HepG2 (cell line): Measurements from ENCODE around the gene CD300LG. TPM values are rescaled to one million over a fixed set of nuclear protein-coding genes. Genes with fewer than 3 reads are reported as not detected.
A peak's percentile ranks its signal among the peaks of the same experiment; 100 is the strongest.

Experiments
- ATAC-seq: fragments of 200-7000 bp; cut with Tn5 transposase; 3 replicates; pipeline ENCODE4 v1.9.1; 2020; ENCODE audit warnings: mild to moderate bottlenecking, moderate library complexity
- BruUV-seq: library from RNA; stranded (reverse); fragments of 400-500 nt; replicated peaks from 2 replicates; lab custom pipeline; 2021; lab: Mats Ljungman, UMichigan
- CTCF ChIA-PET: fragments of 300-600 bp; formaldehyde crosslinking; extraction: SDS; loops from one replicate; lab custom pipeline; 2021; ENCODE audit warnings: low total read pairs, inconsistent platforms, low intra/inter-chr PET ratio; lab: Yijun Ruan, JAX
- POLR2A ChIA-PET: fragments of 350-600 bp; sonication (Branson Sonifier 250); formaldehyde crosslinking; loops from one replicate; lab custom pipeline; 2020; ENCODE audit warnings: antibody characterized with exemption, inconsistent platforms; lab: Yijun Ruan, JAX
- DNase-seq: peaks from one replicate; pipeline ENCODE4 v3.0.0-alpha.2; 2015; ENCODE audit warnings: low spot score
- FAIRE-seq: peaks from 3 replicates; lab custom pipeline; 2011; peaks lifted over from hg19 to GRCh38; lab: Jason Lieb, UNC
- H2AFZ ChIP-seq: one replicate; pipeline ENCODE4 v1.6.1; 2011; ENCODE audit warnings: low read length, inconsistent platforms
- H3K27ac ChIP-seq: fragments of 300-600 bp; 3 replicates; pipeline ENCODE4 v1.8.0; 2011; ENCODE audit warnings: mixed run types, mild to moderate bottlenecking, mixed read lengths, low read length, inconsistent platforms; ENCODE audit not compliant: insufficient read depth; ENCODE audit errors: extremely low read length
- H3K27me3 ChIP-seq, 2 experiments: fragments of 200-600 bp in 1 of 2; 2 replicates in 1 of 2; 3 replicates in 1 of 2; pipeline versions ENCODE4 v1.6.0 to v1.8.0; 2011; ENCODE audit warnings: low read length in 2 of 2, mild to moderate bottlenecking in 2 of 2, moderate library complexity in 2 of 2, inconsistent platforms in 1 of 2; ENCODE audit not compliant: insufficient read depth in 2 of 2, control insufficient read depth in 1 of 2
- H3K36me3 ChIP-seq, 2 experiments: fragments of 200-600 bp in 1 of 2; replicated peaks in 1 of 2; 2 replicates in 1 of 2; 3 replicates in 1 of 2; pipeline versions ENCODE4 v1.5.1 to v1.8.0; 2011; ENCODE audit warnings: low read length in 2 of 2, inconsistent platforms in 1 of 2; ENCODE audit not compliant: insufficient read depth in 2 of 2, control insufficient read depth in 1 of 2
- H3K4me1 ChIP-seq: 2 replicates; pipeline ENCODE4 v1.5.1; 2012; ENCODE audit warnings: low read length, inconsistent platforms; ENCODE audit not compliant: insufficient read depth
- H3K4me2 ChIP-seq: 2 replicates; pipeline ENCODE4 v1.6.0; 2011; ENCODE audit warnings: low read depth, low read length, inconsistent platforms
- H3K4me3 ChIP-seq, 3 experiments: fragments of 200-600 bp in 1 of 3; sonication (generic), shearing (Covaris generic) in 1 of 3; replicated peaks in 1 of 3; 2 replicates each; pipeline ENCODE4 v1.5.1; 2011 to 2016; ENCODE audit warnings: low read length in 3 of 3, inconsistent platforms in 2 of 3, low read depth in 2 of 3, mild to moderate bottlenecking in 2 of 3, control low read depth in 1 of 3, mixed read lengths in 1 of 3; ENCODE audit not compliant: insufficient read depth in 1 of 3
- H3K79me2 ChIP-seq: one replicate; pipeline ENCODE4 v1.6.1; 2011; ENCODE audit warnings: low read length, inconsistent platforms; ENCODE audit not compliant: insufficient read depth
- H3K9ac ChIP-seq: 2 replicates; pipeline ENCODE4 v1.6.0; 2011; ENCODE audit warnings: mild to moderate bottlenecking, low read depth, low read length, inconsistent platforms; ENCODE audit not compliant: insufficient read depth
- H3K9me3 ChIP-seq: 2 replicates; pipeline ENCODE4 v1.5.1; 2012; ENCODE audit warnings: mild to moderate bottlenecking, low read length
- H4K20me1 ChIP-seq: 2 replicates; pipeline ENCODE4 v1.6.0; 2011; ENCODE audit warnings: inconsistent platforms, mild to moderate bottlenecking, low read length, moderate library complexity; ENCODE audit not compliant: insufficient read depth
- CEBPB ChIP-seq: IDR thresholded peaks from 2 replicates; pipeline ENCODE4 v1.6.1; 2011; ENCODE audit warnings: low read depth, low read length, improper control_type of control experiment, borderline replicate concordance
- FOXM1 ChIP-seq: sonication (generic); formaldehyde crosslinking; IDR thresholded peaks from 2 replicates; pipeline ENCODE4 v1.5.0; 2020; ENCODE audit warnings: missing genetic modification reagents
- MTA1 ChIP-seq: sonication (generic); formaldehyde crosslinking; IDR thresholded peaks from 2 replicates; pipeline ENCODE4 v1.4.0; 2020; ENCODE audit warnings: missing genetic modification reagents, mild to moderate bottlenecking, borderline replicate concordance
- ZNF124 ChIP-seq: sonication (generic); formaldehyde crosslinking; IDR thresholded peaks from 2 replicates; pipeline ENCODE4 v1.4.0; 2020; ENCODE audit warnings: missing genetic modification reagents
- ZNF768 ChIP-seq: sonication (generic); formaldehyde crosslinking; IDR thresholded peaks from 2 replicates; pipeline ENCODE4 v1.4.0; 2020; ENCODE audit warnings: missing genetic modification reagents
- WGBS: methylation state at CpG from one replicate; pipeline ENCODE4 v1.1.6; 2017; ENCODE audit warnings: low lambda C conversion rate; 5-methylcytosine and 5-hydroxymethylcytosine counted together
- in situ Hi-C: cut with HindIII; loops from 2 replicates; pipeline ENCODE4 v1.10.0; 2017; ENCODE audit warnings: low pct_unique_long_range_greater_than_20kb; ENCODE audit not compliant: extremely low pct_ligation_motif_present
- intact Hi-C: fragments of 100-400 bp; cut with micrococcal nuclease; formaldehyde crosslinking; loops from one replicate; pipeline ENCODE4 v1.10.0; 2022; ENCODE audit not compliant: unreplicated experiment
- polyA plus RNA-seq, 8 experiments: library from polyadenylated mRNA; depleted of rRNA in 3 of 8; stranded (reverse) in 7 of 8; unstranded in 1 of 8; fragments of >200 nt; fragmentation: Illumina TruSeq in 4 of 8; extraction: Trizol in 4 of 8; gene quantifications; 2 replicates each; pipeline versions ENCODE4 v1.2.1 to v1.2.3, GENCODE V29; 2011 to 2016; ENCODE audit warnings: low read depth in 4 of 8, missing spikeins in 1 of 8, mixed read lengths in 1 of 8; ENCODE audit not compliant: insufficient read depth in 1 of 8
- total RNA-seq, 5 experiments: library from RNA; depleted of rRNA; stranded (reverse); fragments of >200 nt; fragmentation: Illumina TruSeq; extraction: Trizol; gene quantifications; 2 replicates each; pipeline ENCODE4 v1.2.3, GENCODE V29; 2016; ENCODE audit warnings: low read depth in 1 of 5

Gene CD300LG
- total and polyA plus RNA-seq, 2 of the 13 experiments (the other 11 are each of a cell fraction or from before 2014, with no cell fraction given): not detected

GRCh38 chr17:43857957-43858600 is 11.1 kb downstream of the CD300LG start:
- Histone ChIP-seq H3K79me2 (no peaks in the 10 kb centered on the region), H3K36me3 (no peaks in the 10 kb centered on the region), H2AFZ (no peak overlapping the region), H3K27ac (no peak overlapping the region), H3K9me3 (no peaks in the 10 kb centered on the region), H3K4me1 (peaks cover 2% of the 10 kb centered on the region; the same call in 1 of the 2 replicates), H4K20me1 (no peaks in the 10 kb centered on the region), H3K9ac (no peak overlapping the region), H3K4me3 (no peak overlapping the region), H3K4me2 (no peak overlapping the region), H3K27me3 (peaks cover 15 to 92% of the 10 kb centered on the region in 2 experiments; a peak in 4 of 5 replicates)
- ChIA-PET POLR2A (no interaction called here), CTCF (no interaction called here)
- in situ Hi-C loops (no loop called here), intact Hi-C loops (no loop called here)
- BruUV-seq: no TSS peak
- 20% methylated on average over 12 of the region's 12 CpGs for WGBS
- TF ChIP-seq MTA1: 0 out of 2 replicates have a peak, but pooled peaks have one; percentile 25
- no peak for TF ChIP-seq FOXM1 (CRISPR knock-in tag)
- FAIRE-seq (no peak), DNase-seq (no peak), ATAC-seq (no peak)

GRCh38 chr17:43860077-43860725 is 13.2 kb downstream of the CD300LG start:
- intact Hi-C loops (no loop called here), in situ Hi-C loops (no loop called here)
- no peak overlapping the region for H3K9ac ChIP-seq
- 50% methylated on average over 6 of the region's 12 CpGs for WGBS
- no peaks in the 10 kb centered on the region for H3K36me3 ChIP-seq
- DNase-seq (no peak), ATAC-seq (no peak)
- no peaks in the 10 kb centered on the region for H3K4me1 ChIP-seq
- H3K27me3 ChIP-seq: peaks cover 15 to 86% of the 10 kb centered on the region in 2 experiments; a peak in 4 of 5 replicates
- POLR2A ChIA-PET: no interaction called here
- TF ChIP-seq CEBPB (peak; percentile 30; the same call in 1 of the 2 replicates), ZNF124 (no peak), ZNF768 (CRISPR knock-in tag) (peak; percentile 88)
- TF ChIP-seq, all 625 proteins: peak for 2
- Histone ChIP-seq H4K20me1 (no peaks in the 10 kb centered on the region), H3K4me3 (no peak overlapping the region), H3K27ac (no peak overlapping the region), H3K79me2 (no peaks in the 10 kb centered on the region), H3K9me3 (no peaks in the 10 kb centered on the region), H3K4me2 (no peak overlapping the region), H2AFZ (no peak overlapping the region)
- FAIRE-seq: no peak
- BruUV-seq: no TSS peak
- CTCF ChIA-PET: no interaction called here
